Measurements from ENCODE around the gene SNUPN.

GRCh38 chr15:75583701-75584100 lies 41.8 kb downstream of the SNUPN start:
- TF ChIP-seq YY1 (IDR thresholded peaks at IDR 0.05; ENCODE audit: insufficient read depth, insufficient read length) (no peak), SUZ12 (IDR thresholded peaks at IDR 0.05; ENCODE audit: extremely low read depth, insufficient read depth, insufficient read length) (no peak)
